Fibroblast of mammary gland (primary cell): ENCODE data around the gene VWA3A.

ENCODE experiments used
- DNase-seq: peaks from one replicate; pipeline ENCODE4 v3.0.0-alpha.2; 2010; ENCODE audit warnings: low read depth
- H3K4me3 ChIP-seq: 2 replicates; pipeline ENCODE4 v1.5.1; 2011; ENCODE audit warnings: low read depth, mild to moderate bottlenecking, low read length, moderate library complexity; ENCODE audit not compliant: control insufficient read depth
- TF ChIP-seq, protein P1 (sequence below): conservative IDR thresholded peaks from 2 replicates; pipeline ENCODE4 v1.5.1; 2011; ENCODE audit warnings: low read depth, low read length, inconsistent platforms; ENCODE audit not compliant: control insufficient read depth, insufficient read depth

The VWA3A gene

DNA sequence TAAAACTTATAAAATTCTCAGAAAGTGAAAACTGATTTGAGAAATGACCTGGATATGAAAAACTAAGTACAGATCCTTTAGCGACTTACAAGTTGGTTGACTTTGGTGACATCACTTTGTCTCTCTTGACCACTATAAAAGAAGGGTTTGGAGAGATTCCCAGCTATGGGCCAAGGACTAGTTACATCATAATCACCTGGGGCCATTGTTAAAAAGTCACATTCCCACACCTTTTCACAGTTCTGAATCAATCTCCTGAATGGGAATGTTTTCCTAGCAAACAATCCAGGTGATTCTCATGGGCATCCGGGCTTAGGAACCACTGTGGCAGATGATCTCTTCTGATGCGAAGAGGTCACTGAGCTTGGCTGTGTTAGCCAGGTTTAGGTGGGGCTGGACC, 620 bp upstream of the VWA3A start:
- no peak for DNase-seq
- TF ChIP-seq, protein P1, sequence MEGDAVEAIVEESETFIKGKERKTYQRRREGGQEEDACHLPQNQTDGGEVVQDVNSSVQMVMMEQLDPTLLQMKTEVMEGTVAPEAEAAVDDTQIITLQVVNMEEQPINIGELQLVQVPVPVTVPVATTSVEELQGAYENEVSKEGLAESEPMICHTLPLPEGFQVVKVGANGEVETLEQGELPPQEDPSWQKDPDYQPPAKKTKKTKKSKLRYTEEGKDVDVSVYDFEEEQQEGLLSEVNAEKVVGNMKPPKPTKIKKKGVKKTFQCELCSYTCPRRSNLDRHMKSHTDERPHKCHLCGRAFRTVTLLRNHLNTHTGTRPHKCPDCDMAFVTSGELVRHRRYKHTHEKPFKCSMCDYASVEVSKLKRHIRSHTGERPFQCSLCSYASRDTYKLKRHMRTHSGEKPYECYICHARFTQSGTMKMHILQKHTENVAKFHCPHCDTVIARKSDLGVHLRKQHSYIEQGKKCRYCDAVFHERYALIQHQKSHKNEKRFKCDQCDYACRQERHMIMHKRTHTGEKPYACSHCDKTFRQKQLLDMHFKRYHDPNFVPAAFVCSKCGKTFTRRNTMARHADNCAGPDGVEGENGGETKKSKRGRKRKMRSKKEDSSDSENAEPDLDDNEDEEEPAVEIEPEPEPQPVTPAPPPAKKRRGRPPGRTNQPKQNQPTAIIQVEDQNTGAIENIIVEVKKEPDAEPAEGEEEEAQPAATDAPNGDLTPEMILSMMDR = no peak
- H3K4me3 ChIP-seq = no peak overlapping the region

DNA sequence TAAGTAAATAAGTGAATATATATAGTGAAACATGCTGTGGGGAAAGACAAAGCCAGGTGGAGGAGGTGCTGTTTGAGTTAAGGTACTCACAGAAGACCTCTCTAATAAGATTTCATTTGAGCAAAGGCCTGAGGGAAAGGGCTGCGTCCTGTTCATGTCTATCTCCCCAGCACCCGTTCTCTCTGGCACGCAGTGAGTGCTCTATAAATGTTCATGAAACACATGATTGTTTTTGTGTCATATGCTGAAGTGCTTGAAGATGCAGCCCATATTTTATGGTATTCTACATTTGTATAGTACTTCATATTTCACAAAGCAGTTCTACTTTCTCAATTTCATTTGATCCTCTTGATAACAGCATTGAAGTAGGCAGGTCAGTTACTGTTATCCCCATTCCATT, 990 bp downstream of the VWA3A start:
- TF ChIP-seq, protein P1 = no peak
- DNase-seq = no peak
- no peak overlapping the region for H3K4me3 ChIP-seq

DNA sequence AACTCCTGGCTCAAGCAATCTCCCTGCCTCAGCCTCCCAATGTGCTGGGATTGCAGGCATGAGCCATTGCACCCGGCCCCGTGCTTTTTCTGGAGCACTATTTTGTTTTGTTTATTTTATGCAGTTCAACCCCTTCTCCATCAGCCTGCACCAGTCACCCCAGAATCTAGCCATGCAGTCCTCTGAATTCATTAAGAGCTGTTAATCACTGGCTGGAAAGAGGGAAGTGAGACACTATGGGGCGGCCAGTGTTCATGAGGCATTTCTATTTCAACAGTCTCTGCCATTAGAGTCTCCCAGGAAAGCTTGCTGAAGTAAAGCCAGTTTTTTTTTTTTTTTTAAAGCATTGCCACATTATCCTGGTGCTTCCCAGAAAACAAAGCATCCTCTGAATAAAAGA, 1.7 kb downstream of the VWA3A start:
- TF ChIP-seq, protein P1 = no peak
- no peak for DNase-seq
- no peak overlapping the region for H3K4me3 ChIP-seq

DNA sequence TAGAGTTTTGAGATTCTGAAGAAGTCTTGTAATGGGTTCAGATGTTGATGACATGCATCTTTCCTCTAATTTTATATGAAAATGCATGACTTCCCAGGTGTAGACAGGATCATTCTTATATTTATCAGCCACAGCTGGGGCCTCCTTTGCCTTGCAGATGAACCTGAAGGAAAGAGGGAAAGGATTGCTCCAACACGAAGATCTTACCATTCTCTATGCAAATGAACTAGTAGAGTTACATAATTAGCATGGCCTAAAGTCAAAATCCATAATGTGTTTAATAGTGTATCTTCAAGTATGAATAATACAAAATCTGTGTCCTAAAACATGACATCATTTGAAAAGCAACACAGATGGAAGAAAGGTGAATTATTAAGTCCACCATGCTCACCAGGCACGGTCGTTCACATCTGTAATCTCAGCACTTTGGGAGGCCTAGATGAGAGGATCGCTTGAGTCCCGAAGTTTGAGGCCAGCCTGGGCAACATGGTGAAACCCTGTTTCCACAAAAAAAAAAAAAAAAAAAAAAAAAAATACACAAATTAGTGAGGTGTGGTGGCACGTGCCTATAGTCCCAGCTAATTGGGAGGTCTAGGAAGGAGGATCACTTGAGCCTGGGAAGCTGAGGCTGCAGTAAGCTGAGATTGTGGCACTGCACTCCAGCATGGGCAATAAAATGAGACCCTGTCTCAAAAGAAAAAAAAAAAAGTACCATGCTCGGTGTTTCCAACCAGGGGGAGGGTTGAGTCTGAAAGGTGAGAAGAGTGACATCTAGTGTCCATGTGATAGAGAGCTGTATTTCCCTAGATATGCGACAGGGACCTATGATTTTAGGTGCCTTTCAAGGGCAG, 6.3 kb downstream of the VWA3A start:
- DNase-seq = peak; percentile 59
- TF ChIP-seq, protein P1 = peak; percentile 82
- H3K4me3 ChIP-seq = no peak overlapping the region

DNA sequence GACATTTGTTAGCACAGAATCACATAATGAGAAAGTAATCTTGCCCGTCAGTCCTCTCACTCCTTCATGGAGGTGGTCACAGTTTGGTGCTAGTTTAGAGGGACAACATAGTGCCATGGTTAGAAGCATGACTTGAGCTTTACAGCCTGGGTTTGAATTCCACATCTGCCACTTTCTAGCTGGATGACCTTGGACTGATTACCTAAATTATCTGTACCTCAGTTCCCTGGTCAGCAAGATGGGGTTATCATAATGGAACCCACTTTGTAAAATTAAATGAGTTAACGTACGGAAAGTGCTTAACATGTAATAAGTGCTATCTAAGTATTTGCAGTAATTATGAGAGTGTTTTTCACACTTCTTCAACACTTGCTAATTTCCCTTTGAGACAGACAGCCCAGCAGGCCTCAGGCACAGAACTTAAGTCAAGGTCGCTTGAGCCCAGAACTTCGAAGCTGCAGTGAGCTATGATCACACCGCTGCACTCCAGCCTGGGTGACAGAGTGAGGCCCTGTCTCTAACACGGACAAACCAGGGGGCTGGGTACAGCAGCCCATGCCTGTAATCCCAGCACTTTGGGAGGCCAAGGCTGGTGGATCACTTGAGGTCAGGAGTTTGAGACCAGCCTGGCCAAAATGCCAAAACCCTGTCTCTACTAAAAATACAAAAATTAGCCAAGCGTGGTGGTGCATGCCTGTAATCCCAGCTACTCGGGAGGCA, 7.1 kb downstream of the VWA3A start:
- TF ChIP-seq, protein P1 = no peak
- H3K4me3 ChIP-seq = no peak overlapping the region
- no peak for DNase-seq

DNA sequence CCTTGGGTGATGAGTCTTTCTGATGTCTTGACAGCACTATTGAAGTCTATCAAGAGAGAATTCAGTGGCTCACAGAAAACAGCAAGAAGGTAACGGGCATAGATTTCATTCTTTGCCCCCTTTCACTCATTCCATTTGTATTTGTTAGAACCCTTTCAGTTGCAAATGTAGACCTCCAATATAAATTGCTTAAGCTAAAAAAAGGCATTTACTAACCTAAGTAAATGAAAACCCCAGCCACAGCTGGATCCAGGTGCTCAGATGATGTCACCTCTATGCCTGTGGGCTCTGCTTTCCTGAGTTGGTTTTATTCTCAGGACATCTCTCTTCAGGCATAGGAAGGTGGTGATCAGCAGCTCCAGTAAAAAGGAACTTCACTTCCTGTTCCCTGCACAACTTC, 11.1 kb downstream of the VWA3A start:
- no peak overlapping the region for H3K4me3 ChIP-seq
- TF ChIP-seq, protein P1 = no peak
- DNase-seq = no peak
